ENCODE results near the gene GREM2.

GREM2 gene

DNA sequence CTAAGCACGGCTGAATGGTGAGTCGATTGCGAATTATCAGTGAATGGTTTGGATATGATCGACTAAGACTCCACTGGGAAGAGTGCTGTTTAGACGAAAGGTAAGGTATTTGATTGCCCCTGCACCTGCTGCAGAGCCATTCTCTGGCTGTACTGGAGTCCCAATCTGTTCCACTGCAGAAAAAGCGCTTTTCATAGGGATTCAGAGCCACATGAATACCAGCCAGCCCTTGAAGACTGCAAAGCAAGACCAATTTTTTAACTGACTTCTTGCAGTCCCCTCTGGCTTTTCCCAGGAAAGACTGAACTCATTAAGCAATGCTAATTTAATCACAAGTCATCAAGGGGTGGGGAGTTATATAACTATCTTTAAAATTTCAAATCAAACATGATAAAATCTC, 1.3 kb downstream of the GREM2 start:
- no peak for DNase-seq (ENCODE audit: low read depth in 2 of 2)

DNA sequence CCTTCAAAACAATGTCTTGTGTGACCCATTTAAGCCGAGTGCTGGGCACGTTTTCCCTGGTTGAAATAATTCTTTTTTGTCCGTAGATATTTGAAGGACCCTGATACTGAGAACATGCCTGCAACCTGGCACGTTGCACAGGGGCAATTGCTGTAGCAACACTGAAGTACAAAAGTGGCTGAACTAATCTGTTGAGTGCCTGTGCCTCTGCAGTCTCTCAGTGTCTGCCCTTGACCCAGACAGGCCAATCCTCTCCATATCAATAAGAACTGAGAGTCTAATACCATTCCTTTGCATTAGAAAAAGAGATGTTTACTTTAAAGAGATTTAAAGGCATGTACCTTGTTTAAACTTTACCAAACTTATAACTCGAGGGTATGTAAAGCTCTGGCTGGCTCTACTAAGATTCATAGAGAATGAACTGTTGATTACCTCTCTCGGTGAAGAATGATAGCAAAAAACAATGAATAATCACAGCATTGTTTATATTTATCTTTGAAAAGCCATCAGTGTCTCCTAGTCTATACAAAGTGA, 2.4 kb downstream of the GREM2 start:
- DNase-seq (ENCODE audit: low read depth in 2 of 2) = no peak

DNA sequence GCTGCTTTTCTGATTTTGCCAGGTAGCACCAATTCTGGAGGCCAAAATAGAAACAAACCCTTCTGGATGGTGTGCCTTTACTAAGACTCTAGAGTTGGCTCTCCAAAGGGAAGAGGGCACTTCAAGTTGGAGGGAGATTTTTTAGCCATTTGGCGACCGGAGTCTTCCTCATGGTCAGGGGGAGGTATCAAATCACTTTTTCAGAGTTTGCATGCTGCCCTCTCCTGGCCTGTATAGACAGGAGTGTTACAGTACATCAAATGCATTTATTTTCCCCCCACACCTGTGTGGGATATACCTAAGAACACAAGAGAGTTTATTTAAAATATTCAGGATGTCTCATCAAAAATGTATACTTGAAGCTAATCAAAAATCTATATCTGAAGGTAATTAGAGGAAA, 3.2 kb downstream of the GREM2 start:
- no peak for DNase-seq (ENCODE audit: low read depth in 2 of 2)

DNA sequence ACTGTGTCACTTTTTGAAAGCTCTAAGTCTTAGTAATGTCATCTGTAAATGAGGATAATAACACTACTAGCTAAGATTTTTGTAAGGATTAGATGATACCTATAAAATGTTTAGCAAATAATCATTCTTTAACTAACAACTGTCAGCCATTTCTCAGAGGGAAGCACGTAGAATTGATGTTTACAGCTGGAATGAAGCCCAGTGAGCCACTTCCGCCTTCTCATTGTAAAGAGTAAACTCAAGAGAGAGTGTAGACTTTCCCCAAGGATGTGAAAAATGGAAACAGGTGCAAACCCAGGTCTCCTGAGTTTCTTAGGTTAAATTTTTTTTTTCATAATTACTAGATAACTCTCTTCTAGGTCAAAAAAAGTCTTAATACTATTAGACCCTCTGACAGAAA, 4.9 kb downstream of the GREM2 start:
- DNase-seq (ENCODE audit: low read depth in 2 of 2) = no peak

DNA sequence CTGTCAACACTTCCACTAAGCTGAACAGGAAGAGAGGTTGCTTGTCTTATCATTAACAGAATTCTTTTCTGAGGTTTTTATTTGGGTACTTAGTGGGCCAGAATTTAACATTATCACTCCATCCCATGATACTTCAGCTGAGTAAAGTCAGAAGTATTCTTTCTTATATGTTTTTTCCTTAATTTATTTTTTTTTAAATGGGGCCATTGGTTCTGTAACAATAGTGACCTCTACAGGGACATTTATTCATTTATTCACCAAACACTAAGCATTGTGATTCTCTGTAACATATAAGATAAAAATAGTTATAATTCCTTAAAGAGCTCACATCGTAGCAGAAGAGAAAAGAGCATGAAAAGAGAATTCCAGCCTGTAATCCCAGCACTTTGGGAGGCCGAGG, 9.8 kb downstream of the GREM2 start:
- DNase-seq (ENCODE audit: low read depth in 2 of 2) = no peak

DNA sequence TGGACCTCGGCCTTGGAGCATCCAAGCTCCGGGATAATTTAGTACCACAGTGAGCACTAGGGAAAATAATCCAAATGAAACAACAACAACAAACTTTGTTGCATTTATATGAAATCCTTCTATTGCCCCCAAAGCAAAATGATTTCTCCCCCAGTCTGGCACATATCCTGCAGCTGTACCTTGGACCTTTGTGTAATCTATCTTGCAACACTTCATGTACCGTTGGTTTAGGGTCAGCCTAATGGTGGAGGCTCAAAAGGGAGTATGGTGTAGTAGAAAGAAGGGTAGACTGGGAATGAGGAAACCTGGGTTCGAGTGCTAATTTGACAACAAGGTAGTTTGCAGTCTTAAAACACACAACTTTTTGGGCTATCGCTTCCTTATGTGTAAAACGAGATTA, 12.1 kb downstream of the GREM2 start:
- no peak for DNase-seq (ENCODE audit: low read depth in 2 of 2)

DNA sequence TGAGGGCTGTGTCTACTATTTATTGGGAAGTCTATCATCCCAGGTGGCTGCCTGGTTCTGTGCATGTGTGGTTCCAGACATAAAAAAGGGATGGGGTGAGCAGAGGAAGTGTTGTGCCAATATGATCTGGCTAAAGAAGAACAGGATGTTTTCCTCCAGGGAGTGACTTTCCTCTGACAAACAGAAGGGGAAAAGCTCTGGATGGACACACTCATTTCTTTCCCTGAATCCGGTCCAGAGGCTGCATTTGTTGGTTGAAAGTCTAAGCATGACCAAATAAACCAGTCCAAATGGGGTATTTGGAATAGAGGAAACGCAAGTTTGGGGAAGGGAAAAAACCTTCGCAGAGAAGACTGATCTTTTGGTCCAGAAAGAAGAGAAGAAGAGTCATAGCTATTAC, 12.7 kb downstream of the GREM2 start:
- no peak for DNase-seq (ENCODE audit: low read depth in 2 of 2)

DNA sequence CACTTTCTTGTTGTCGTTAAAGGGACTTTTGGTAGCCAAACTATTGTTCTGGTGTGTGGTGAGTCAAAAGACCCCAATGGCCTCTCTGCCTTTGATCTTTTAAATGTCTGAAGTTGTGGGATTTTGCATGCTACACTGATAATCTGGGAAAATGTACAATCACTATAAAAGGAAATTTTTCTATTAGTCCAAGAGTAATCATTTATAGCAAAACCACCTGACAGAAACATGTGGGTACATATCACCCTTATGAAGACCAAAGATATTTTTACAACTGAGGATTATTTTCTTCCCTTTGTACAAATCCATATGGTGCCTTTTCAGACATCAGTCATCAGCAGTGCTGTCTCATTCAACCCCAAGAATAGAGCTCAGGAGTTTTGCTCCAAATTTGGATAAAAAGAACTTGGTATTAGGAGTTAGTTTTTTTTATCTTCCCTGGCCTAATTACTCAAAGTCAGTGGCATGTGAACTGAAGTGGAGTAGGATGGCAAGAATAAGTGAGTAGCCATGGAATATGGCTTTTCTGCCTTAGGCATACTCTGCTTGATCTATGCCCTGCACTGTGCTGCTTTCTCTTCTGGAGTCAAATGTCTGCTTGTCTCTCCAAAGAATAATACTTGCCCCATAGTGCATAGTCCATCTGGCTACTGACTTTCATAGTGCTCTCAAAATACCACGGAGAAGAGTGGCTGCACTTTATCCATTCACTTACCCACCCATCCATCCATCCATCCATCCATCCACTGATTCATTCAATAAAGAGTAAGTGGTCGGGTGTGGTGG, 13.5 kb downstream of the GREM2 start:
- DNase-seq (ENCODE audit: low read depth in 2 of 2) = no peak

DNA sequence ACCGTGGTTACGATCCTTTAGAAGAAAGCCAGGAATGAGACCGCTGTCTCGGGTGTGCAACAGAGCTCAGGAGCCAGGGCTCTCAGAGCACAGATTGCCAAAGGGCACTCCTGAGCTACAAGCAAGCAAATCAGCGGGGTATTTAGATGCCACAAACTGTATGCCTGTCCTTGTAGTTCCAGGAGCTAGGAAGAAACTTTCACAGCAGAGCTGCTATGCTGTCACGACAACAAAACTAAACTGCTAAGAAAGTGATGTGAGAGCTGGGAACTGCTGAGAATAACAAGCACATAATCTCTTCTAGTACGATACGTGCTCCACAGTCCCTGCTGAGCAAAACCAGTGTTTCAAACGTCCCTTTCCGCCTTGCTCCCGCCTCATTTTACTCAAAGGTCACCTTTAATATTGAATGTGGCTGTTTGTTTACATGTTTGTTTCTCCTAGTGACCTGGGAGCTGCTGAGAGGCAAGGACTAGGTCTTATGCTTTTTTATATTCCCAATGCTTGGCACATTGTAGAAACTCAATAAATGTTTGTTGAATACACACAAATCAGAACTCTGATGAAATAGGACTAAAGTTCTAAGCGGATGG, 14.7 kb downstream of the GREM2 start:
- no peak for DNase-seq (ENCODE audit: low read depth in 2 of 2)

DNA sequence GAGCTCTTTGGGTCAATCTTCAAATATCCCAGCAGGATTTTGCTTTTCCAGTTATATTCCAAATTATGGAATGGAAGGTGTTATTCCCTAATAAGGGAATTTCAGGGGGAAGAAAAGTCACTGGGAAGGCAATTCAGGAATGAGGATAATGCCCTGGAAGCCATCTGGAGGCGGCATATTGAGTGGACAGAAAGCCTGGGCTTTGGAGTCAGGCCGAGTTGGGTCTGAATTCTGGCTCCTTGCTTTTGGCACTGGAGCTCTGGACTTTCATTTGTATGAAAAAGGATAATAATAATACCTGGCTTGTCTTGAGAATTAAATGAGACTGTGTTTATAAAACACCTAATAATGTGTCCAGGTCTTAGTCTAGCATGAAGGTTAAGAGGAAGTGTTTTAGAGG, 16.5 kb downstream of the GREM2 start:
- DNase-seq (ENCODE audit: low read depth in 2 of 2) = no peak

DNA sequence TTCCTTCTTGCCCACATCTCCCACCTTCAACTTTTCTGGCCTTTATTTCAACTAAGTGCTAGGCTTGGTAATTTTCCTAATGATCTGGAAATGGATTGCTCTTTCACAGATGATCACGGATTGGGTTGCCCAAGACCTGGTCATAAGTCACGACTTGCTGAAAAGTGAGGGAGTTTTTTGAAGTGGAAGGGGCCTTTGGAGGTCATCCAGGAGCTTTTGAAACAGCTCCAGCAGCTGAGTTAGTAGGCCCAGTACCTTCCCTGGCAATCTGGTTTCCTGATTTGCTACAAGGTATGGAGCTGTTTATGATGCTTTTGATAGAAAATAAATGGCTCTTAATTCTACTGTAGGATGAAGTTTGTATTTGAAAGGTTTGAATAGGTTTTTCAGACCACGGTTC, 20.4 kb downstream of the GREM2 start:
- no peak for DNase-seq (ENCODE audit: low read depth in 2 of 2)

DNA sequence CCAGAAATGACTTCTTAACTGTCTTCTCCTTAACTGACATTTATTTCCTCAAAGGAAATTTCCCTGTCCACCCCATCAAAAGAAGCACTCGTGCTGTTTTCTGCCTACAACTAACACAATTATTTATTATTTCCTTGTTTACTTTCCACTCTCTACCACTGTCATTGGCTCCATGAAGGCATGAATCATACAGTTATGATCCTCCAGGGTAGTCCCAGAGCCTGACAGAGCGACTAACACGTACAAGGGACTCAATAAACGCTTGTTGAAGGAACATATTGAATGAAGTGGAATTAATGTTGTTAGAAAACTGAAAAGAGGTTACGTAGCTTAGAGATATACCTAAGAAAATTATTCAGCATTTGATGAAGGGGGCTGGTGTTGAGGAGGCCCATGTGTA, 20.9 kb downstream of the GREM2 start:
- no peak for DNase-seq (ENCODE audit: low read depth in 2 of 2)

DNA sequence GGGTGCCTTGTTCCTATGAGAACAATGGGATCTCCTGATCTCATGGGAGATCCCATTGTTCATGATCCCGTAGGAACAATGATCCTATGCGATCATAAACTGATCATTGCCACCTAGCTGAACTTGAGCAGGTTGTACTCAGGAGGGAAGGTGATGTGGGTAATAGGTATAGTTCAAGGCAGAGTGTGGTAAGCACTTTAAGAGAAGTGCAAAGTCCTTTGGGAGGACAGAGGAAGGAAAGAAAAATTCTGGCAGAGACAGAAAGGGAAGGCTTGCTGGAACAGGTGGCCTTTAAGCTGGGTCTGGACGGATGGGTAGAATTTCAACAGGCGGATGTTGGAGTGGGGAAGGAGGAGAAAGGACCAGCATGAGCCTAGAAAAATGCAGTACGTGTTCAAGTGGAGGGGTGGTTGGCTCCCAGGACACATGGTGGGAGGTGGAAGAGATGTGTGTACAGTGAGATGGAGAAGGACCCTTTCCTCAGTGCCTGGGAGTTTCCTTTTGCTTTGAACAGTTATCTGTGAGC, 22.3 kb downstream of the GREM2 start:
- no peak for DNase-seq (ENCODE audit: low read depth in 2 of 2)

DNA sequence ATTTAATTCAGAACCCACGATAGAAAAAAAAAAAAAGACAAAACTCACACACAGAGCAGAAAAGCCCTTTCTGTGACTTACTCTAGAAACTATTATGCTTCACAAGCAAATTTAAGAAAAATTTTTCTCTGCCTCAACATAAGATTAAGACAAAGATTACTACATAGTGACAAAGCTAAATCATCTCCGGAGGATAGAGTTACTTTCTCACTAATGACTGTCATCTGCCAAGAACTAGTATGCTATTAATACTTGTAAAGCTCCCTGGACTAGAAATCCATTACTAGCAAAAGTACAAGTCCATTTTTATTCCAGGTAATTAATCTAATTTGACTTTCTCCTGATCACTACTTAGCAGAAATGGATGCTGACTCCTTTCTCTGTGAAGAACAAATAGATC, 25.9 kb downstream of the GREM2 start:
- DNase-seq (ENCODE audit: low read depth in 2 of 2) = no peak

DNA sequence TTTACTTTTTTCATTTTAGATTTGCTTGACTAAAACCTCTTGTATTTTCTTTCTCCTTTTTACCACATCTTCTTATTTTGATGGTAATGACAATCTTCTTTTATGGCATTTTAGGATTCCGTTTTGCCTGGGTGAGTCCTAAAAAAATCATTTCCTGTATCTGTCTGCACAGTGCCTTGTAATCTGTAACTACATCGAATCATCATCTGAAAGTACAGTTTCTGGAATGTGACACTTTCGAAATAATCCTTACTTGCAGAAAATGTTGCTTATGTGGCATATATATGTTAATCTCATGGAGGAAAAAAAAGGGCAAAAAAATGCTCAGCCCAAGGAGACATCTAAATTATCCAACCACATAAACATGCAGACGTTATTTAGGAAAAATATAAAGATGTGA, 29.0 kb downstream of the GREM2 start:
- no peak for DNase-seq (ENCODE audit: low read depth in 2 of 2)

DNA sequence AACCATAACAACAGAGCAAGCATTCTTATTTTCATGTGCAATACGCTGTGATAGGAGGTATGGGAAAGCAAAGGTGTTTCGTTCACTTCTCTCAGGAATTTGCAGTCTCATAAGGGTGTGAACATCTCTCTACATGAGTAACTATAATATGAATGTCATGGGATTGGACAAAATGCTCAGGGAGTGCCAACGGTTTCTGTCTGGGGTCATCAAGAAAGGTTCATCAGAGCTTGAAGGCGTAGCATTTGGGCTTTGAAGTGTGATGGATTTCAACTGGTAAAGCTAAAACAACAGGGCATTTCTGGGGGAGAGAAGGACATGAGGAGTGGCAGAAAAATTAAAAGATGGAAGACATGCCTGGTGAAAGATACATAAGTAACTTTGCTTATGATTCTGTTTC, 32.4 kb downstream of the GREM2 start:
- no peak for DNase-seq (ENCODE audit: low read depth in 2 of 2)

DNA sequence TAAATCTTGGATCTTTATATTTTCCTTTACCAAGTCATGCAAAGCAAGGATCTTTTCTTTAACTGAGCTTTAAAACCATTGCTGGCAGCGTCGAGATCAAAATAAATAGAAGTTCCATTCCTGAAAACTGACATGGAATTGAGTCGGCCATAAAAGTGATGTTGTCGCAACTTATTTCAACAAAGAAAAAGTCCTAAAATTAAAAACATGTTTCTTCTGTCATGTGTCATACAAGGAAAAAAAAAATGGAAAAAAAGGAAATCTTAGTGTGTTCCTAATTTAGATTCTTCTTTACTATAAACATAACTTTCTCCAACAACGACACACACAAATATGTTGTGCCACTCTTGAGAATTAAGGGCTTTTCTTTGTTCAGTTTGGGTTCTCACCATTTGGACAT, 34.9 kb downstream of the GREM2 start:
- DNase-seq (ENCODE audit: low read depth in 2 of 2) = no peak

DNA sequence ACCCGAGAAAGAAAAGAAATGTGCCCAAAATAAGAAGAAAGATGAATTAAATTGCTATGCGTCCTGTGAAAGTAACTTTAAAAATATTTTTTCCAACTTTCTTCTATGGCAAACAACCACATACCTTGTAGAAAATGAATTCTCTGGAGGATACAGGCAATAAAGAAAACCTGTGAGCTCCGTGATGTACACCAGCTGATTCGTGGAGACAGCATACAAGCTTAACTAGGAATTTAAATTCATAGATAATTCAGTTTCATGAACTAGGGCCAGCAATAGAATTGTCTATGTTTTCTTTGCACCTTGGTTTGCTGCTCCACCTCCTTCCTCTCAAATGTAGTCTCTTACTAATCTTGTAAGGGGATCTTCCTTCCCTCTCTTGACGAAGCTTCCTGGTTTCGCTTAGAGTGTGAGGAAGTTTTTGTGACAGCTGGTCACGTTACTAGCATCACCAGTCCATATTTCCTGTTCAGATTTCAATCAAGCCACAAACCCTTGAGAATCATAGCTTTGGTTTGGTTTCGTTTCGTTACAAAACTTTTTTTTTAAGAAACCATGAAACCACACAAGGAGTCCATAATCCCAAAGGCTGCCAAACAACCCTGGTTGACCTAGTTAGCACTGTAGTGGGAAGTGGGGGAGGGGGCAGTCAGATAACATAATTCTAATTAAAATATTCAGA, 35.8 kb downstream of the GREM2 start:
- no peak for DNase-seq (ENCODE audit: low read depth in 2 of 2)

DNA sequence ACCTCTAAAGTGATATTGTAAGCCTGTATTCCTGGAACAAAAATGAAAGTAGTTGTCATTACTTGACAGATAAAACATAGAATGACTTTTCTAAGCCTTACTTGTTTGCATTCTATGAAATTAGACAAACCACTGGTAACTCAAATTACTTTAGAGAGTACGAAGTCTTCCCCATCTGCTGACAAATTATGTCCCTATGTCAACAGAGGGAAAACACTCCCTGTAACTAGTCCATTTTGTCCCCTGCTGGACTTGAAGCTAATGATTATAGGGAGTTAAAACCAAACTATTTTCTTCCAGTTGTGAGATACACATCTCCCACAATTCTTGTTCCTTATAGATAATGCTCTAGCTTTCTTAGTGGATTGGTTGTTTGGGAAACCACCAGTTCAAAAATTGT, 39.6 kb downstream of the GREM2 start:
- DNase-seq (ENCODE audit: low read depth in 2 of 2) = no peak

DNA sequence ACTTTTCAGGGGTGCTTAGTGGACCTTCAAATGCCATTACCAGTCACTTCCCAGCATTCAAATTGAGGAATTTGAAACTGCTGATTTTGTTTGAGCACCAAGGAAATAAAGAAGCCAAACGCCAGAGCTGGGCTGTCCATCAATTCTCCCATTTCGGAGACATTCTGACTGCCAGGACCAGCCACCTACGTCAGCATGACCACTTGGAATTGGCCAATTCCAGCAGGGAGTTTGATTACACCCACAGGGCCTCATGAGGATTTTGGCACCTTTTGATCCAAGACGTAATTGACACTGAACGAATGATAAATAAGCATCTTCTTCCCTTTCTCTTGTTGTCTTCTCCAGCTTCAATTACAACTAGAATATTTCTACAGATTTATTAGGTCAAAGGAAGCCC, 40.2 kb downstream of the GREM2 start:
- no peak for DNase-seq (ENCODE audit: low read depth in 2 of 2)

DNA sequence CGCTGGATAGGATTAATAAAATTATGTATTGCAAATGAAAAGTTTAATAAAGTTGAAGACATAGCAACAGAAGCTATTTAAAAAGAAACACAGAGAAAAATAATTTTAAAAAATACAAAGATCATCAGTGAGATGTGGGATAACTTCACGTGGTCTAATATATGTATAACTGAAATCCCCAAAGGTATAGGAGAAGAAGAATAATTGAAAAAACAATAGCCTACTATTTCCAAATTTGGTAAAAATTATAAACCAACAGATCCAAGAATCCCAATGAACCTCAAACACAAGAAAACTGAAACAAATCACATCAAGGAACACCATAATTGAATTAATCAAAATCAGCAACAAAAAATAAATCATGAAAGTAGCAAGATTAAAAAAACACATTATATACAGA, 44.9 kb downstream of the GREM2 start:
- no peak for DNase-seq (ENCODE audit: low read depth in 2 of 2)

DNA sequence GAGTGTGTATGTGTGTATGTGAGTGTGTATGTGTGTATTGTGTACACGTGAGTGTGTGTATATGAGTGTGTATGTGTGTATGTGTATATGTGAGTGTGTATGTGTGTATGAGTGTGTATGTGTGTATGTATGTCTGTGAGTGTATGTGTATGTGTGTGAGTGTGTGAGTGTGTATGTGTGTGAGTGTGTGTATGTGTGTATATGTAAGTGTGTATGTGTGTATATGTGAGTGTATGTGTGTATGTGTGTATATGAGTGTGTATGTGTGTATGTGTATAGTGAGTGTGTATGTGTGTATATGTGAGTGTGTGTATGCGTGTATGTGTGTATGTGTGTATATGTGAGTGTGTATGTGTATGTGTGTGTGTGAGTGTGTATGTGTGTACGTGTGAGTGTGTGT, 49.2 kb downstream of the GREM2 start:
- no peak for DNase-seq (ENCODE audit: low read depth in 2 of 2)

DNA sequence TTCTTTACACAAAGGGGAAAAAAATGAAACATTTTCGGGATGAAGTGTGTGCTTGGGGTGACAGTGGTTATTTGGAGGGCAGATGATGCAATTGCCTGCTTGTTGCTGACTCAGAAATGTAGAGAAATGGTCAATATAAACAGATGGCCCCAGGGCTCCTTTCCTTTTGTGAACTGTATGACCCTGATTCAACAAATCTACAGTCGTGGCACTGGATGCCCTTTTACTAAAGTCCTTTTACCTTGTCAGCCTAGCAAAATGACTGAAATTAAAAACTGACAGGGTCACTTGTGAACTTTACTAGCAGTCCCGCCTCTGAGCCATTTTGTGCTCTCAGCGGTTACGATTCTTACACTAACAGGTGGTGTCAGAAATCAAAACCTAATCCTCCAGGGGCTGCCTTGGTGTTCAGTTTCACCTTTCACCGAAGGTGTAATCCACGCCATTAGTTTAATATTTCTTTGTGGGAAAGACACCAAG, 49.8 kb downstream of the GREM2 start:
- no peak for DNase-seq (ENCODE audit: low read depth in 2 of 2)

Data from stimulated activated CD8-positive, alpha-beta memory T cell treated with anti-CD3 and anti-CD28 coated beads, Interleukin-2, amount 100 ng/mL, for 1 hour (primary cell).